GM19467 (cell line): Measurements from ENCODE around the gene REXO5.
"Not testable (repeated sequence)": the region's sequence is repeated elsewhere in the genome, so short reads cannot be mapped to it uniquely, and the experiment has no call there.

ENCODE experiments used
- ATAC-seq: cut with Tn5 transposase; IDR thresholded peaks from one replicate; pipeline ENCODE4 v1.9.1; 2021; ENCODE audit warnings: mild to moderate bottlenecking, moderate library complexity; ENCODE audit not compliant: unreplicated experiment

The REXO5 gene

GRCh38 chr16:20846551-20846950, 40.2 kb downstream of the REXO5 start:
- ATAC-seq, result no peak

DNA sequence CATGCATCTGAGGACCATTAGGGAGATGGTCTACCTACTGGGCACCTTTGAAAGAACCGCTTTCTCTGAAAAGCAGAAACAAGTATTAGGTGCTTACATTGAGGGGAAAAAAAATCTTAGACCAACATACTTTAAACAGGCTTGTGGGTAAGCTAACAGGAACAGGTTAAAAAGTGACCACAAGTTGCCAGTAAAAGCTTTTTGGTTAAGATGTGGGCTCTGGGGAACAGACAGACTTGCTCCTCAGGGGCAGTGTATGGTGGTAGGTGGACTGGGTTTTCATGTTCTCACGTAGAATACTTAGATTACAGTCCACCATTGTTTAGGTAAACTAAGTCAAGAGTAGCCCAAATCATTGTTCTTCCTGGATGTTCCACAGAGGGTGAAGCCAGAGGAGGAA, 41.2 kb downstream of the REXO5 start:
- ATAC-seq, result no peak

- ATAC-seq, result no peak
Measured at GRCh38 chr16:20849589-20850390, 43.5 kb downstream of the REXO5 start.

- no peak for ATAC-seq
Measured at GRCh38 chr16:20850981-20851380, 44.7 kb downstream of the REXO5 start.

DNA sequence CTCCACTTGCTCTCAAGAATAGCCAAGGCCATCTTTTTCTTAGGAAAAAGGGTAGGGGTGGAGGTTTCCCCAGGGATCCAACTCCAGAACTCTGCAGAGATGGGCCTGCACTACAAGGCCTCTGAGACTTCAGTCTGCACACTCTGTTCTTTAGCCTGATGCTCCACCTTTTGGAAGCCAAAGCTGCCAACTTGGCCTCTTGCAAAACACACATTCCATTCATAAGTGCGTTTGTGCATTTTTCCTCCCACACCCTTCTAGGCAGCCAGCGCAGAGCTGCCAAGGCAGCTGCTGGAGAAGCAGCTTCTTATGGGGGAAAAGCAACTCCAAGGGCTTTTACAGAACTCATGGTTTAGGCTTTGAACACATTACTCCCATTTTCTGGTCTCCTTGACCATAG, 45.3 kb downstream of the REXO5 start:
- ATAC-seq, result no peak

DNA sequence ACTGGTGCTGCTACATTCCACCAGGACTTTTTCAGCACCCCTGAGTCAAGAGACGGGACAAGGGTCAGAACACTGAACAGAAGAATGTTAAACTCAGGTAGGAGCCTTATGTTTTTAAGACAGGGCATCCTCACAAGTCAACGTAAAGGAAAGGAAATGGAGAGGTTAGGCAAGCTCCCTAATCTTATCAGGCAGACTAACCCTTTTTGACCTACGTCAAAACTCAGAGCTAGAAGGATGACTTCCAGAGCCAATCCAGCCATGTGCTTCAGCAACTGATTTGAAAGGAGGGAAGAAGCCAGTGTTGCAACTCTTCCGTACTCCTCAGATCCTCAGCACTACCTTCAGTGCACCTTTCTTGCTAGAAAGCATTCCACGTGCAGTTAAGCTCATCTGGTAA, 46.8 kb downstream of the REXO5 start:
- no peak for ATAC-seq

DNA sequence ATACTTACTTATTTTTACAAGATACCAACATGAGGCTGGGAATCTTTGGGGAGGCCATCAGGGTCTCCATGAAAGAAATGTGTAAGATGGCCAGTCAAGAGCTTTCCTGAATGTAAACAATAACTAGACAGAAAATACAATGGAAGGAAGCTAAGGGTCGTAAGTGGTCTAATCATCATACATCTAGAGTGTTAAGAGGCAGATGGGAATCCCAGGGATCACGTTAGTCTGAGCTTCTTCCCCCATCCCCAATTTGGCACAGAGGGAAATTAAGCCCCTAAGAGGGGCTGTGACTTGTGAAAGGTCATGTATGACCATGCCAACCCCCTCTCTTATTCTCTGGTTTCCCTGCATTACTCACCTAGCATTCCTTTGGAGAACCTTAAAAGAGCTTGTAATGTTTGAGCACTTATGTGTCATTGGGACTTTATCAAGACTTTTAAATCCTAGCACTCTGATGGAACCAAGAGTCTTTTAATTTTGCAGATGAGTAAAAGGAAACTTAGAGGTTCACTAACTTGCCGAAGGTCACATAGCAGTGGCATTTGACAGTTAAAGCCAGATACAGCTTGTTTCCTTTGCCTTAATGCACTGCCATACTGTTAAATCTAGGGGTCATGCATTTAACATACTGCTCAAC, 47.8 kb downstream of the REXO5 start:
- no peak for ATAC-seq

DNA sequence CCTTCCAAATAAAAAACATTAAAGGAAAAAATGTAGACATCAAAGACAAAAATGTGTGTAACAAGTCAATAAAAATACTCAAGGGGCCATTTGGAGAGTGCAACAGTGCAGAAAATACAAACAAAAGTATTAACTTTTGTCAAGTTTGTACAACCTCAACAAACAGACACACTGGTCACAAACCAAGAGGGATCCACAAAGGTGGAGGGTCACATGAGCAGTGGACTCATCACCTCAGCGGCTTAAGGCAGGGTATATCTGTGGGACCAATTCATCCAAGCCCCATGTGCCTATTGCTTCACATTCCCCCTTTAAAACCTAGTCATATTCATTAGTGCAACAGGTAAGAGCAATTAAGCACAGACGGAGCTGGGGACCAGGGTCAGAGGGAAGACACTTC, 48.6 kb downstream of the REXO5 start:
- ATAC-seq, result no peak

GRCh38 chr16:20857281-20857680, 51.0 kb downstream of the REXO5 start:
- ATAC-seq, result no peak

DNA sequence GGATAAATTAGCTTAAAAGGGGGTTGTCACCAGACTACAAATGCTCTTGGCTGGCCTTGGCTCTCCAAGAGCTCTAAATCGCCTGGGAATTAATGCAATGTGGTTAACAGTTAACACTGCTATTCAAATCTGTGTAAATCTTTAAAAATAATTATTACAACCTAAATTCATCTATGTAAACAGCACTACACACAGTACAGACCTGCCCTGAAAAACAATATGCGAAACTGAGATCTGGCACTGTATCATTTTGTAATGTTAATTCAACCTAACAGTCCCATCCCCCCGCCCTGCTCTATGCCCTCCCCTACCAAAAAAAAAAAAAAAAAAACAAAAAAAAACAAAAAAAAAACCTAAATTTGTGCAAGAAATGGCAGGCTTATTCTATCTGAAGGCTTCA, 52.9 kb downstream of the REXO5 start:
- ATAC-seq, result no peak

- ATAC-seq, result no peak
Measured at GRCh38 chr16:20859699-20860098, 53.4 kb downstream of the REXO5 start.

DNA sequence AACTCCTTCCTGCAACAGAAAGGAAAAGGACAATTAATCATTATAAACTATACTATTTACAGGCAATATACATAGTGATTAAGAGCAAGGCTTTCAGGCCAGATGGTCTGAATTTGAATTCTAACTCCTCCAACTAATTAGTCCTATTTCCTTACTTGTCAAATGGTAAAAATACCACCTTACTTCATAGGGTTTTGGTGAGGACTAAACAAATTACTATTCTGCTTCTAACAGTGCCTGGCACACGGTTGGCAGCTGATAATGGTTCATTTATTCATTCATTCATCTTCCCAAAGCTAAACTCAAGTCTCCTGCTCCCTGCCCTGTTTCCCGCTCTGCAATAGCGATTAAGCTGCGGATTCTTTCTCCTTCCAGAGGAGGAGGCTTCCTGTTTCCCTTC, 54.0 kb downstream of the REXO5 start:
- no peak for ATAC-seq

- not testable (repeated sequence) for ATAC-seq
Measured at GRCh38 chr16:20860995-20861394, 54.7 kb downstream of the REXO5 start.

DNA sequence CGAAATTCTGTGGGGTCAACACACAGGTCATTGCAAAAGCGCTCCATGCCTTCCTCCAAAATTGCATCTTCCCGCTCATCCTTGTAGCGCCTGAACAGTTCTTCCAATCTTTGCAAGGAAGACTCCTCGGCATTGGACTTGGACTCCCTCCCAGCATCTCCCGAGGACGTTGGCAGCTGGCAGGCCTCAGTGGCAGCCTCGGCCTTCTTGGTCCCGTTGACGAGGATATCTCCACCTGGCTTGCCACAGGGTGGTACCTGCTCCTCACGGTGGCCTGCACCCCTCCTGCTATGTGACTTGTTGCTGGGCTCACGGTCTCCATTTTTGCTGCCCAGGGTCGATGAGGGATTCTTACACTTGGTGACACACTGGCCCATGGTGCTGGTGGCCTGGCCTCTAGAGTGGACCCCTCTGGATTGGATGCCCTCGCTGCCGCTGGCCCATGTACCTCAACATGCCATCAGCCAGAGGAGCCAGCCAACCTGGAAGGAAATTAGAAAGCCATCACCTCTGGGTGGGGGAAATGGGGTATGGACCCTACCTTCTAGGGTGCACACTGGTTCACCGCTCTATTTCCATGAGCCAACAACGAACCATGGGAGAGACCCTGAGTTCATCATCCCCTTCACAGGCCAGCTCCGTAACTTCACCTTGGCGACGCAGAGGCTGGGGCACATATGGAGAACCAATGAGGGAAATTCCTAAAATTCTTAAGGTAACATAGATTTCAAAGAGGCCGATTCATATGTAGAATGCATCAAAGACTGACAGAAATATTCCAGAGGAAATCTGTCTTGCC, 56.0 kb downstream of the REXO5 start:
- no peak for ATAC-seq

GRCh38 chr16:20864376-20864775, 58.0 kb downstream of the REXO5 start:
- not testable (repeated sequence) for ATAC-seq

DNA sequence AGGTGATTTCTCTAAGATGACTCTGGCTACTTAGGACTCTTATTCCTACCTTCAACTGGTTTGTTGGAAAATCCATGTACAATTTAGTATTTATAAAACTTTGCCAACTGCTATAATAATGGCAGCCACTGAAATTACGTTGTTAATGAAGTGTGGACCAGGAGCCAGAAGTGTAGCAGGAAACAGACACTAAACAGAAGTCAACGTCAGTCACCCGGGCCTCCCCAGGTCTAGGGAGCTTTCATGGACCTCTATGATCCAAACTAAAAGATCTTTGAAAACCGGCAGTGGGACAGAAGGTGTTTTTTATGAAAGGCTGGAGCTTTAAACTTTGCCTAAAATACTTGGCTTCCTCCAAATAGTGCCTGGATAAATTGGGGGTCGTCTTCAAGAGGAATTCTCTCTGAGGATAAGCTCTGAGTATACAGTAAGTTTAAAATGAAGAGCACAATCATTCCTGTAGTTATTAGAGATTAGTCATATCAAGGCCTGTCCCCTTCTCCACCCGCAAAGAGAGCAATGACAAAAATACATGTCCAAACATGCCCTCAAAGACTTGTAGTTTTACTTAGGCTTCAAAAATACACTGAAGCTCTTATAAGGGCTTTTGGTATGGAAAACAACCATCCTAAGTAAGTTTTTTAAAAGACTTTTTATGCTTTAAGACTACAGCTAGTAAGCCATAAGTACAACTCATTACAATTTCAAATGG, 59.2 kb downstream of the REXO5 start:
- ATAC-seq, result no peak

DNA sequence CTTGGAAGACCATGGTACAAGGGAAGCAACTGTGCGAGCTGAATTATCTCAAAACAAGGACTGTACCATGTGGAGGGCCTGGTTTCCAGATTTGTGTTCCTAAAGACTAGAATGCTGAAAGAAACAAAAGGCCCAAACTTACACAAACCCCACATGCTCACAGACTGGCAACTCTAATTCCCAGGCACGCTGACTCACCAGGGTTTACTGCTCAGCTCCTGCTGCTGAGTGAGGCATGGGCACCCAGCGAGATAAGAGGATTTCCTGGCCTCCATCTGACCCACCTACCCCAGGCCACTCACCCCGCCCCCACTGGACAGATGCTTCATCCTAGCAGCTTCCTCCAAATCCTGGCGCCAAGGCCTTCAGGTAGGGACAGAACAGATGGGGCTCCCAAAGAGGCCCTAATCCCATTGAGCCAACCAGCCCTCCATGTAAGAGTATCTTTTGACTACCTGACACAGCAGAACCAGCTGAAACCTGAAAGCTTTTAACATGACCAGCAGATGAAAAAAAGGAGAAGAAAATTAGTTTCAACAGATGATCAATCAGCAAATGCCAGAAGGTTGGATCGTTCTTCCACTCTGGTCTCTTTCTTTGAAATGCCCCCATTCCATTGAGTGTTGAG, 59.9 kb downstream of the REXO5 start:
- no peak for ATAC-seq

DNA sequence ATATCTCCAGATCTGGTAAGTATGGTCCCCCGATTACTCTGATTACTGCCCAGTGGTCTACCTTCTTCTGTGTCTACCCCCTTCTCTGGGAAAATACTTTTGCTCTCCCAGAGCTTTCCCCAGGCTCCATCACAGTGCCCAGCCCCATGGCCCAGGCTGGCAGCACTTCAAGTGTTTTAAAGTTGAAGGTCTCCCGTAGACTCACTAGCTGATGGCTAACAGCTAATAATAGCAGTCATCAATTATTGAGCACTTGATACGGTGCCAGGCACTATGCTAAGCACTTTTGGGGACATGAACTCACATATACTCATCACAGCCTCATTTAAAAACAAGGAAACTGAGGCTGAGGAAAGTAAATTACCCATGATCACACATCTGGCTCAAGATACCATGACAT, 60.5 kb downstream of the REXO5 start:
- ATAC-seq, result no peak

DNA sequence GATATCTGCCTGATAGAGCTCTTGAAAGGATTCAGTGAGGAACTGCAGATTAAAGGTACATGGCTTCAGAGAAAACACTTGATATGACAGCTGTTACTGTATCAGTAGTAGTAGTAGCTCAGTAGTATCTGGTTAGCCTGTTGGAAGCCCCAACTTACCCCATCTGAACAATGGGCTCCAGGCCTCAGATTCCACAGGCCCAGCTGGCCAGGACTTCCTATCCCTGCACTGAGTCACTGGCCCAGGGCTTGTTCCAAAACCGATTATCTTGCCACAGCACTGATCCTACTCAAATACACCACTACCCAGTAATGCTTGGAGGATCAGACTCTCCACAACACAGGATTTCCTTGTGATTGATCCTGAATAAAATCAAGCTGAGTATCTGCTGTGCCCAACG, 61.3 kb downstream of the REXO5 start:
- no peak for ATAC-seq

GRCh38 chr16:20868890-20869289, 62.6 kb downstream of the REXO5 start:
- ATAC-seq, result no peak
